GM21619 (cell line): ENCODE measurements around the gene TAPBPL.

Experiments
- ATAC-seq: cut with Tn5 transposase; IDR thresholded peaks from one replicate; pipeline ENCODE4 v1.9.1; 2021; ENCODE audit not compliant: unreplicated experiment

The TAPBPL gene

GRCh38 chr12:6435961-6436715, 15.7 kb upstream of the TAPBPL start:
- no peak for ATAC-seq

- no peak for ATAC-seq
Observed at GRCh38 chr12:6437586-6437985, 14.3 kb upstream of the TAPBPL start.

- no peak for ATAC-seq
Observed at GRCh38 chr12:6438345-6438744, 13.5 kb upstream of the TAPBPL start.

- ATAC-seq = no peak
Observed at GRCh38 chr12:6440391-6440790, 11.5 kb upstream of the TAPBPL start.

GRCh38 chr12:6442836-6443235, 9.0 kb upstream of the TAPBPL start:
- ATAC-seq = no peak

GRCh38 chr12:6443361-6443983, 8.4 kb upstream of the TAPBPL start:
- no peak for ATAC-seq

- ATAC-seq = no peak
Observed at GRCh38 chr12:6444031-6444430, 7.8 kb upstream of the TAPBPL start.

- no peak for ATAC-seq
Observed at GRCh38 chr12:6444704-6445688, 6.8 kb upstream of the TAPBPL start, which contains the start of gene CD27. Gene CD27 (plus strand): TSS chr12:6444955. CDS start chr12:6445096, 141 bp downstream.

GRCh38 chr12:6450091-6450868, 1.6 kb upstream of the TAPBPL start:
- ATAC-seq = no peak

GRCh38 chr12:6450869-6451347, 934 bp upstream of the TAPBPL start:
- no peak for ATAC-seq

GRCh38 chr12:6452245-6452943, 552 bp downstream of the TAPBPL start:
- ATAC-seq = peak; percentile 8

GRCh38 chr12:6452944-6453630, 1.2 kb downstream of the TAPBPL start:
- ATAC-seq = no peak

GRCh38 chr12:6457220-6457945, 5.5 kb downstream of the TAPBPL start:
- no peak for ATAC-seq

- ATAC-seq = no peak
Observed at GRCh38 chr12:6458281-6459003, 6.6 kb downstream of the TAPBPL start.

- no peak for ATAC-seq
Observed at GRCh38 chr12:6459004-6459337, 7.1 kb downstream of the TAPBPL start.

GRCh38 chr12:6460751-6461371, 9.0 kb downstream of the TAPBPL start:
- no peak for ATAC-seq

GRCh38 chr12:6461401-6462233, 9.8 kb downstream of the TAPBPL start:
- ATAC-seq = peak; percentile 80
